GM13976 (cell line): ENCODE measurements around the gene IFNGR2.
"Not testable (repeated sequence)": the region's sequence is repeated elsewhere in the genome, so short reads cannot be mapped to it uniquely, and the experiment has no call there.

Experiments used
- DNase-seq: peaks from one replicate; pipeline ENCODE4 v3.0.0; 2012; ENCODE audit warnings: low spot score
- CTCF ChIP-seq: IDR thresholded peaks from 2 replicates; pipeline ENCODE4 v1.5.1; 2012; ENCODE audit warnings: borderline replicate concordance, mild to moderate bottlenecking; ENCODE audit not compliant: insufficient read depth; ENCODE audit errors: extremely low read depth, missing control alignments, control extremely low read depth
- in situ Hi-C: fragments of 300-500 bp; cut with MboI; formaldehyde crosslinking; loops from one replicate; pipeline ENCODE4 v1.12.0; 2022; ENCODE audit warnings: low sequenced_read_pairs, mixed read lengths, inconsistent platforms; ENCODE audit not compliant: unreplicated experiment

Gene IFNGR2

DNA sequence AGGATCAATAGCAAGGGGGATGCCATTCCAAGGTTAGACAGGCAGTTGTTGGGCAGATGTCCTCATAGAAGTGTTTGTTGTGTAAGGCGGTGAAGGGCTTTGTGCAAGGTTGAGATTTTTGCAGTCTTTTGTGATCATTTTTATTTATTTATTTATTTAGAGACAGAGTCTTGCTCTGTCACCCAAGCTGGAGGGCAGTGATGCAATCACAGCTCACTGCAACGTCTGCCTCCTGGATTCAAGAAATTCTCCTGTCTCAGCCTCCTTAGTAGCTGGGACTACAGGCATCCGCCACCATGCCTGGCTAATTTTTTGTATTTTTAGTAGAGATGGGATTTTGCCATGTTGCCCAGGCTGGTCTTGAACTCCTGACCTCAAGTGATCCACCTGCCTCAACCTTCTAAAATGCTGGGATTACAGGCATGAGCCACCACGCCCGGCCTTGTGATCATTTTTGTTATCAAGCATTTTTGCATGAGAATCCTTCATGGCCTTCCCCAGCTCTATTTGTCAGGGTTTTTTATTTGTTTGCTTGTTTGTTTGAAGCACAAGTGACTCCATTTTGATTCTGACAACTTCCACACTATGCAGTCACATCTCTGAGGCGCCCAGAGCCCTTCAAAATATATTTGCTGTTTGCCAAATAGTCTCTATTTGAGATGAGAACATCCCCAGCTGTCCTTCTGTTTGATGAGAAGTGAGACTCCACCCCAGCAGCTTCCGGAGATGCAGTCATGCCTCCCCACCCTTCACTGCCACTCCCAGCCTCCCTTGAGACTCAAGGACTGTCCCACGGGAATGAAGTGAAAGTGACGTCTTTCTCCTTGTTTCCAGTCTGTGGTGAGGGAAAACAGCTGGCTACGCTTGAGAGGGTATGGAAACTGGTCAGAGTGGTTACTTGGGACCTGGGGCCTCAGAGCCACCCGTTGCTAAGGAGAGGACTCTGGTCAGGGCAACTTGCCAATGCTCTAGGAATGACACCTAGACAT lies 38.6 kb downstream of the IFNGR2 start:
- no peak for TF ChIP-seq CTCF
- in situ Hi-C loops, result loop anchor here (5.0 kb wide), 2 partner anchors 79 to 239 kb away; no protein-coding TSS in a partner anchor
- peak; percentile 72 for DNase-seq

GRCh38 chr21:33443194-33443593 lies 40.0 kb downstream of the IFNGR2 start:
- no peak for DNase-seq
- in situ Hi-C loops, result loop anchor here (5.0 kb wide), 2 partner anchors 81 to 241 kb away; no protein-coding TSS in a partner anchor
- no peak for TF ChIP-seq CTCF

GRCh38 chr21:33444499-33444898 lies 41.3 kb downstream of the IFNGR2 start:
- in situ Hi-C loops, result loop anchor here (5.0 kb wide), 2 partner anchors 82 to 242 kb away; no protein-coding TSS in a partner anchor
- TF ChIP-seq CTCF, result no peak
- no peak for DNase-seq

DNA sequence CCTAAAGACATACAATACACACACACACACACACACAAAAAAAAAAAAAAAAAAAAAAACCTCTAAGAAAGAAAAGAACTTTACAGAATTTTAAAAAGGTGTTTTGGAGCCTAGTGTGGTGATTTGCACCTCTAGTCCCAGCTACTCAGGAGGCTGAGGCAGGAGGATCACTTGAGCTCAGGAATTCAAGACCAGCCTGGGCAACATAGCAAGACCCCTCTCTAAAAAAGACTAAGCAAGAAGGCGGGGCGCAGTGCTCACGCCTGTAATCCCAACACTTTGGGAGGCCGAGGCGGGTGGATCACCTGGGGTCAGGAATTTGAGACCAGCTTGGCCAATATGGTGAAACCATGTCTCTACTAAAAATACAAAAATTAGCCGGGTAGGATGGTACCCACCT lies 43.4 kb downstream of the IFNGR2 start:
- DNase-seq, in situ Hi-C loops: not testable (repeated sequence)

- in situ Hi-C loops, result no loop called here
- no peak for TF ChIP-seq CTCF
- no peak for DNase-seq
Observed at GRCh38 chr21:33449616-33450015, 46.4 kb downstream of the IFNGR2 start.

DNA sequence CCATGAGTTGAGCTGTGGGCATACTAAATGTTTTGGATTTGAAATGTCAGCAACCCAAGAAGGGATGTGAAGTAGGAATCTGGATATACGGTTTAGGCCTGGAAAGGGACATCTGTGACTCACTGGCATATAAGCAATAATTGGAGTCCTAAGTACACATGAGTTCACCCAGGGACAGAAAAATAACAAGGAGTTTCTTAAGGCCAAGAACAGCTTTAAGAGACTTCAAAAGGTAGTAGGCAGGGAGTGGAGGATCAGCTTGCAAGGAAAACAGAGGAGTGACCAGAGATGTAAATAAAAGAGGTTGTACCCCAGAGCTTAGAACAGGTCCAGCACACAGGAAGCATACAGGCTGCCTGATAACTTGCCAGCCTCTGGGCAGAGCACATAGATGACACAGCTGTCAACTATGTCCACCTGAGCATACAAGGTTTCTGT lies 48.4 kb downstream of the IFNGR2 start:
- no peak for DNase-seq
- TF ChIP-seq CTCF, result no peak
- in situ Hi-C loops, result no loop called here

DNA sequence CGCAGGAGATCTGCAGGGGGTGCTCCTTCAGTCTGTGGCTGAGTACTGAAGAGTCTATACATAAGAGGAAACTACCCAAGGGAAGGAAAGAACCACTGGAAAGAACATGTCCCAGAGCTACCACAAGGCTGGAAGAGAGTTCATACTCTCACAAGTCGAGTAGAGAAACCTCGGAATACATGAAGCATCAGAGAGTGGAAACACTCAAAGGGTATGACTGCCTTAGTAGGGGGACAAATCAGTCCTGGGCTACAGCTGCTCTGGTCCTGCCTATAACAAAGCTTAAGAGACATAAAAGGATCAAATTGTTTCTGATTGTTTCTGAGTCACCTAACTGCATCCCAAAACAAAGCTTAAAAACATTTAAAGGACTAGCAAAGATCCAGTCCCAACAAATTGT lies 49.1 kb downstream of the IFNGR2 start:
- in situ Hi-C loops, result no loop called here
- TF ChIP-seq CTCF, result no peak
- DNase-seq, result no peak
